ENCODE results near the gene GINS1.

GINS1 gene

GRCh38 chr20:25407311-25408169 lies at the start of gene GINS1:
GINS1 (plus strand) TSS chr20:25407673; CDS start chr20:25407821, 148 bp downstream.
- H3K4me3 ChIP-seq (replicated peaks; ENCODE audit: low read depth, low read length): peak within 1 kb of the TSS; percentile 86
- TF ChIP-seq, protein P1, sequence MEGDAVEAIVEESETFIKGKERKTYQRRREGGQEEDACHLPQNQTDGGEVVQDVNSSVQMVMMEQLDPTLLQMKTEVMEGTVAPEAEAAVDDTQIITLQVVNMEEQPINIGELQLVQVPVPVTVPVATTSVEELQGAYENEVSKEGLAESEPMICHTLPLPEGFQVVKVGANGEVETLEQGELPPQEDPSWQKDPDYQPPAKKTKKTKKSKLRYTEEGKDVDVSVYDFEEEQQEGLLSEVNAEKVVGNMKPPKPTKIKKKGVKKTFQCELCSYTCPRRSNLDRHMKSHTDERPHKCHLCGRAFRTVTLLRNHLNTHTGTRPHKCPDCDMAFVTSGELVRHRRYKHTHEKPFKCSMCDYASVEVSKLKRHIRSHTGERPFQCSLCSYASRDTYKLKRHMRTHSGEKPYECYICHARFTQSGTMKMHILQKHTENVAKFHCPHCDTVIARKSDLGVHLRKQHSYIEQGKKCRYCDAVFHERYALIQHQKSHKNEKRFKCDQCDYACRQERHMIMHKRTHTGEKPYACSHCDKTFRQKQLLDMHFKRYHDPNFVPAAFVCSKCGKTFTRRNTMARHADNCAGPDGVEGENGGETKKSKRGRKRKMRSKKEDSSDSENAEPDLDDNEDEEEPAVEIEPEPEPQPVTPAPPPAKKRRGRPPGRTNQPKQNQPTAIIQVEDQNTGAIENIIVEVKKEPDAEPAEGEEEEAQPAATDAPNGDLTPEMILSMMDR (IDR thresholded peaks at IDR 0.05; ENCODE audit: low read length, missing control alignments): no peak
- DNase-seq (ENCODE audit: low read depth): peak; percentile 87

DNA sequence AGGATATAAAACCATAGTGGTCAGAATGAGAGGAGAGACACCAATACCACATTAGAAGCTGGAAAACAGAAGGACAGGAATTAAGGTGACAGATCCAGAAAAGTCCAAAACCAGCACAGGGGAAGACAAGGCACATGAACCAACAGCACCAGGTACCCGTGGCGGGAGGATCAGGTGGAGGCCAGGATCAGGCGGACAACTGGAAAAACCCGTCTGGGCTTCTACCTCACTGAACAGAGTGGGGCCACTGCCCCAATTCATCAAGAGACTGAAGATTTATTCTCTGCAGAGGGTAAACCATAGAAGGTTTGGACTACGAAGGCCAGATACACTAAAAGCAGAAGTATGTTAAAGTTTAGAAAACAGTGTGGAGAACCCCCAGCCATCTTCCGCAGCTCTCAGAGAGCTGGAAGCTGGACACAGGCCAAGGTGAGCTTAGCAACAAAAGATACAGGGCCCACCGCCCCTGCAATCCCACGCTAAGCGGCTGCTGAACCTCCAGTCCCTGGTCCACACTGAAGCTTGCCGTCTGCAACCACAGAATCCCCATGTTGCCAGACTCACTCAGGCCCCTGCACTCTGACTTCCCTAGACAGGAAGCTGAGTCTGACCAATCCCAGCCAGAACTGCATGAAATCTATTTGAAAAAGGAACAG lies 46.7 kb upstream of the GINS1 start:
- TF ChIP-seq, protein P1 (IDR thresholded peaks at IDR 0.05; ENCODE audit: low read length, missing control alignments): no peak
- DNase-seq (ENCODE audit: low read depth): peak; percentile 47
- no peak overlapping the region for H3K4me3 ChIP-seq (replicated peaks; ENCODE audit: low read depth, low read length)

- peak; percentile 32 for DNase-seq (ENCODE audit: low read depth)
- TF ChIP-seq, protein P1 (IDR thresholded peaks at IDR 0.05; ENCODE audit: low read length, missing control alignments): no peak
Observed at GRCh38 chr20:25361287-25361683, 46.2 kb upstream of the GINS1 start.

GRCh38 chr20:25364180-25364788 lies 43.2 kb upstream of the GINS1 start:
- TF ChIP-seq, protein P1 (IDR thresholded peaks at IDR 0.05; ENCODE audit: low read length, missing control alignments): no peak
- peak; percentile 33 for DNase-seq (ENCODE audit: low read depth)
- no peak overlapping the region for H3K4me3 ChIP-seq (replicated peaks; ENCODE audit: low read depth, low read length)

More at GRCh38 chr20:25361287-25361683, 46.2 kb upstream of the GINS1 start:
- no peak overlapping the region for H3K4me3 ChIP-seq (replicated peaks; ENCODE audit: low read depth, low read length)

DNA sequence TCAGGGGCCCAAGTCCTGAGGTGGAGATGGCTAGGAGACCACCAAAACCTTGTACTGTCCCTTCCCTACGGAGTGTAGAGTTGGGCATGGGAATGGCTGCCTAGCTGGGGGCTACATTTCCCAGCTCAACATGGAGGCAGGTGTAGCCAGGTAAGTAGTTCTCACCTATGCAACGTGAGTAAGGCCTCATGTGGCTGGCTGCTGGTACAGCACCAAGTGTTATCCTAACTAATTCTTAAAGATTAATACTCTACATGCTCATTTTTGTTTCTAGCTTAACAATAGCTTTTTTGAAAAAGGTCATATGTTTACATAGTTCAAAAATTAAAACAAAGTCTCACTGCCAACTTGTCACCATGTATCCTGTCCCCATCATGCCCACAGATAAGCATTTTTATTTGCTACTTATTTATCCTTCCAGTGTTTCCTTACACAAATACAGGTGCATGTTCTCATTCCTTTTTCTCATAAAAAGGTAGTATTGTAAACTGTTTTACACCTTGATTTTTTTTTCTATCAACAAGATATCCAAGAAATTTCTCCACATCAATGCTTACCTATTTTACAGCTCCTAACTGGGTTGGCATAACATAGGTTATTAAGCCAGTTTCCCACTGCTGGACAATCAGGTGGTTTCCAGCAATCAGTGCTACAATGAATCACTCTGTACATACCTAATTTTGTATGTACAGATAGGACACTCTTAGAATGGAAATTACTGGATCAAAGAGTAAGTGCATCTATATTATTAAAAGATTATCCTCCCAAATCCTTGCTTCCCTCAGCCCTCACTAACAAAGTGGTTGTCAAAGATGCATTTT lies 42.4 kb upstream of the GINS1 start:
- DNase-seq (ENCODE audit: low read depth): no peak
- TF ChIP-seq, protein P1 (IDR thresholded peaks at IDR 0.05; ENCODE audit: low read length, missing control alignments): no peak
- no peak overlapping the region for H3K4me3 ChIP-seq (replicated peaks; ENCODE audit: low read depth, low read length)

DNA sequence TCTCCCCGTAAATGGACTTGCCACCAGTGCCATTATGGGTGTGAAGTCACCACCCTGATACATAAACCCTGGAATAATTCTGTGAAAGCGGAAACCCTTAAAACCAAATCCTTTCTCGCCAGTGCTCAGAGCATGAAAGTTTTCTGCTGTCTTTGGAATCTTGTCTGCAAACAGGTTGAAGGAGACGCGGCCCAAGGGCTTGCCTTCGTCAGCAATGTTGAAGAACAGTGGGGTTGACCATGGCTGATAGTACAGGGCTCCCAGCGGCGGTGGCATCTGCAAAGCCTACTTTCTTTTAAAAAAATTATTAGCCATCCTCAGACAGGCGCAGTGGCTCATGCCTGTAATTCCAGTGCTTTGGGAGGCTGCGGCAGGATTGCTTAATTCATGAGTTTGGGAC lies 38.9 kb upstream of the GINS1 start:
- no peak for DNase-seq (ENCODE audit: low read depth)
- no peak overlapping the region for H3K4me3 ChIP-seq (replicated peaks; ENCODE audit: low read depth, low read length)
- TF ChIP-seq, protein P1 (IDR thresholded peaks at IDR 0.05; ENCODE audit: low read length, missing control alignments): no peak

Measured in fibroblast of pulmonary artery (primary cell).